ENCODE measurements around the gene SPHK2.
"Not testable (repeated sequence)": the region's sequence is repeated elsewhere in the genome, so short reads cannot be mapped to it uniquely, and the experiment has no call there.

GRCh38 chr19:48680006-48680405 is 60.7 kb downstream of the SPHK2 start:
- not testable (repeated sequence) for TF ChIP-seq POLR2AphosphoS5, CTCF, POLR2A (IDR thresholded peaks at IDR 0.05)

Measured in gastroesophageal sphincter (tissue), 3 donors.